Astrocyte of the cerebellum (primary cell): ENCODE measurements around the gene XRN1.

Source experiments
- DNase-seq: peaks from one replicate; pipeline ENCODE4 v3.0.0-alpha.2; 2011; ENCODE audit warnings: low read depth
- H3K4me3 ChIP-seq: 2 replicates; pipeline ENCODE4 v1.5.1; 2011; ENCODE audit warnings: mild to moderate bottlenecking, low read depth, low read length, moderate library complexity
- CTCF ChIP-seq: IDR thresholded peaks from 2 replicates; pipeline ENCODE4 v1.5.1; 2012; ENCODE audit warnings: low read length, low read depth, moderate library complexity, mild to moderate bottlenecking; ENCODE audit errors: missing control alignments
- in situ Hi-C: cut with HindIII; loops from 2 replicates; pipeline ENCODE4 v1.10.0; 2017; ENCODE audit warnings: low sequenced_read_pairs

Gene XRN1

GRCh38 chr3:142470826-142471225 lies 23.0 kb upstream of the XRN1 start:
- TF ChIP-seq CTCF = no peak
- DNase-seq = no peak
- in situ Hi-C loops = no loop called here
- H3K4me3 ChIP-seq = no peak overlapping the region

DNA sequence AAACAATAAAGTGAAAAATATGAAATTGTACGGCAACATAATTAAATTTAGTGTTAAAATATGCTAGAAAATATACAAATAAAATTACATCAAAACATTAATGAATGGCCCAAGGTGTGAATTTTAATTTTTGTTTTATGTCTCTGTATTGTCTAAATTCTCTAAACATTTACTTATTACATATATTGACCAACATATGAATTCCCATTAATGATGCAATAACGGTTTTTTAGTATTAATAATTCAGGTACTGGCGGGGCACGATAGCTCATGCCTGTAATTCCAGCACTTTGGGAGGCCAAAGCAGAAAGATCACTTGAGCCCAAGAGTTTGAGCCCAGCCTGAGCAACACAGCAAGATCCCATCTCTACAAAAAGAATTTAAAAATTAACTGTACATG lies 20.6 kb upstream of the XRN1 start:
- in situ Hi-C loops = no loop called here
- no peak for TF ChIP-seq CTCF
- H3K4me3 ChIP-seq = no peak overlapping the region
- DNase-seq = no peak

GRCh38 chr3:142467768-142468167 lies 19.9 kb upstream of the XRN1 start:
- H3K4me3 ChIP-seq = no peak overlapping the region
- DNase-seq = no peak
- no peak for TF ChIP-seq CTCF
- in situ Hi-C loops = no loop called here

DNA sequence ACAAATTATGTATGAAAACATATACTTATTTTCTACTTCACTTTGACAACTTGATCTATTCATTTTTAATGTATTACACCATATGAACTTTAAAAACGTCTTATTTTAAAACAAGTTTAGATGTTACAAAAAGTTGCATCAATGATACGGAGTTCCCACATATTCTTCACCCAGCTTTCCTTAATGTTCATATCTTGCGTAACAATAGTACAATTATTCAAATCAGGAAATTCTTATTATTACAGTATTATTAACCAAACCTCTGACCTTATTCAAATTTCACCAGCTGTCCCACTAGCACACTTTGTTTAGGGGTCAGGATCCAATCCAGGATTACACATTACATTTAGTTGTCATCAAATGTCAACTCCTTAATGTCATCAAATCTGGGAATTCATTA lies 12.9 kb upstream of the XRN1 start:
- in situ Hi-C loops = no loop called here
- TF ChIP-seq CTCF = no peak
- DNase-seq = no peak
- no peak overlapping the region for H3K4me3 ChIP-seq

DNA sequence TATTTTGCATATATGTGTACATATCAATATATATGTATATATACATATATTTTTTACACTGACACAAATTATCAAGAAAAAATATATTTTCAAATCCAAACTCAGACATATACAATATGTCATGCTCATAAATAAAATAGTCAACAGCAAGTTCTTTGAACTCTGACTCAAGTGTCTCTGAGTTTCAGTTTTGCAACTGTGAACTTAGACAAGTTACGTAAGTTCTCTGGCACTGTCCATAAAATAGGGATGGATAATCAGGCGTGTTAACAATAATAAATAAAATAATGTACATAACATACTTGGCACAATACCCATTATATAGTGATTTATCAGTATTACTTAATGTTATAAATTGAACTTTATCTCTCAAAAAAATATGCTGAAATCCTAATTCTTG lies 12.1 kb upstream of the XRN1 start:
- no peak overlapping the region for H3K4me3 ChIP-seq
- TF ChIP-seq CTCF = no peak
- DNase-seq = no peak
- in situ Hi-C loops = no loop called here

DNA sequence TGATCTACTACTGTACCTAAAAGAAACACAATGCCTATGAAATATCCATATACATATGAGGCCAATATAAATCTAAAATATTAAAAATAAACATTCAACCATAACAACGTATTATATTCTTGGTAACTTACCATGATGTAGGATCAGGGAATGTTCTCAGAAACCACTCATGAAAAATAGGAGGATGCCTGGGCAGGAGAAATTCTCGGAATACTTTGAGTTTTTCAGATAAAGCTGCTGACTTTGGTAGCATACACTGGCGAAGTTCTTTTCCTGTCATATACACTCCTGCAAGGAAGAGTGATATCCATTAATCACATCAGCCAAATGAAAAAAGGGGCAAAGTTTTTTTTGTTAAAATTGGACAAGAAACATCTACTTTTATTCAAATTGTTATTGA lies 11.3 kb upstream of the XRN1 start:
- TF ChIP-seq CTCF = no peak
- H3K4me3 ChIP-seq = no peak overlapping the region
- in situ Hi-C loops = no loop called here
- DNase-seq = no peak

GRCh38 chr3:142450881-142451280 lies 3.0 kb upstream of the XRN1 start:
- in situ Hi-C loops = no loop called here
- no peak overlapping the region for H3K4me3 ChIP-seq
- DNase-seq = no peak
- TF ChIP-seq CTCF = no peak
